Measurements from ENCODE around the gene CYP3A5.

GRCh38 chr7:99605527-99605926 is 74.3 kb downstream of the CYP3A5 start:
- TF ChIP-seq CTCF (conservative IDR thresholded peaks at IDR 0.05): no peak
- no peak for TF ChIP-seq EZH2 (IDR thresholded peaks at IDR 0.05; ENCODE audit: low read depth)
